ENCODE data around the gene TSPAN4.

- TF ChIP-seq CTCF (IDR thresholded peaks at IDR 0.05) (no peak), POLR2A (IDR thresholded peaks at IDR 0.05) (no peak)
Measured at GRCh38 chr11:794766-795633, 47.7 kb upstream of the TSPAN4 start.
